PC-3 (cell line): ENCODE data around the gene CYP19A1. TPM values are rescaled to one million over a fixed set of nuclear protein-coding genes. Genes with fewer than 3 reads are reported as not detected.
A peak's percentile ranks its signal among the peaks of the same experiment; 100 is the strongest.

Source experiments
- ATAC-seq: fragments of 200-7000 bp; cut with Tn5 transposase; 2 replicates; pipeline ENCODE4 v1.9.1; 2020; ENCODE audit warnings: mild to moderate bottlenecking, moderate library complexity
- BruUV-seq: library from RNA; stranded (reverse); fragments of 400-500 nt; replicated peaks from 2 replicates; lab custom pipeline; 2021; lab: Mats Ljungman, UMichigan
- CTCF ChIA-PET: fragments of 300-600 bp; sonication (Branson Sonifier 250); formaldehyde crosslinking; loops from one replicate; lab custom pipeline; 2022; ENCODE audit warnings: antibody characterized with exemption; lab: Charles Lee
- POLR2A ChIA-PET: fragments of 300-600 bp; sonication (Branson Sonifier 250); formaldehyde crosslinking; loops from one replicate; lab custom pipeline; 2022; ENCODE audit warnings: antibody characterized with exemption; ENCODE audit not compliant: unreplicated experiment; lab: Charles Lee
- DNase-seq: peaks from one replicate; pipeline ENCODE4 v3.0.0-alpha.2; 2015
- H2AFZ ChIP-seq: fragments of 300-600 bp; sonication (generic); 2 replicates; pipeline ENCODE4 v1.6.0; 2016; ENCODE audit warnings: antibody characterized with exemption, low read length
- H3F3A ChIP-seq: fragments of 300-600 bp; sonication (generic); one replicate; pipeline ENCODE4 v1.6.0; 2017; ENCODE audit warnings: antibody characterized with exemption, low read length, control low read depth, mild to moderate bottlenecking; ENCODE audit not compliant: unreplicated experiment
- H3K27ac ChIP-seq: fragments of 300-600 bp; sonication (generic); 2 replicates; pipeline ENCODE4 v1.5.1; 2016; ENCODE audit warnings: mild to moderate bottlenecking, low read length
- H3K27me3 ChIP-seq: fragments of 300-600 bp; sonication (generic); 2 replicates; pipeline ENCODE4 v1.6.1; 2016; ENCODE audit warnings: low read length, mixed read lengths
- H3K36me3 ChIP-seq: fragments of 300-600 bp; sonication (generic); 2 replicates; pipeline ENCODE4 v1.6.1; 2016; ENCODE audit warnings: low read depth, mixed run types, low read length, mixed read lengths
- H3K4me1 ChIP-seq: fragments of 300-600 bp; sonication (generic); 2 replicates; pipeline ENCODE4 v1.5.1; 2016; ENCODE audit warnings: low read length; ENCODE audit not compliant: insufficient read depth
- H3K4me2 ChIP-seq: fragments of 300-600 bp; sonication (generic); 2 replicates; pipeline ENCODE4 v1.6.0; 2016; ENCODE audit warnings: low read length
- H3K4me3 ChIP-seq: fragments of 300-600 bp; sonication (generic); 2 replicates; pipeline ENCODE4 v1.5.1; 2016; ENCODE audit warnings: mild to moderate bottlenecking, low read length, mixed read lengths
- H3K79me2 ChIP-seq: fragments of 300-600 bp; sonication (generic); 2 replicates; pipeline ENCODE4 v1.6.1; 2017; ENCODE audit warnings: low read length, mixed read lengths
- H3K9ac ChIP-seq: fragments of 300-600 bp; sonication (generic); 2 replicates; pipeline ENCODE4 v1.6.0; 2016; ENCODE audit warnings: mild to moderate bottlenecking, low read length
- H3K9me2 ChIP-seq: fragments of 300-600 bp; sonication (generic); replicated peaks from 2 replicates; pipeline ENCODE4 v1.6.1; 2016; ENCODE audit warnings: mixed run types, low read length, mixed read lengths
- H3K9me3 ChIP-seq: fragments of 300-600 bp; sonication (generic); 2 replicates; pipeline ENCODE4 v1.6.1; 2016; ENCODE audit warnings: low read length, mixed read lengths
- H4K20me1 ChIP-seq: fragments of 300-600 bp; sonication (generic); 2 replicates; pipeline ENCODE4 v1.6.1; 2016; ENCODE audit warnings: low read length, mixed read lengths
- EZH2 ChIP-seq: fragments of 300-600 bp; sonication (generic); IDR thresholded peaks from one replicate; pipeline ENCODE4 v1.6.1; 2017; ENCODE audit warnings: antibody characterized with exemption, mild to moderate bottlenecking, low read length; ENCODE audit not compliant: unreplicated experiment
- EZH2phosphoT487 ChIP-seq: fragments of 300-600 bp; sonication (generic); IDR thresholded peaks from 2 replicates; pipeline ENCODE4 v1.6.1; 2018; ENCODE audit warnings: mild to moderate bottlenecking, antibody characterized with exemption, low read length, borderline replicate concordance
- intact Hi-C: fragments of 100-400 bp; cut with micrococcal nuclease; formaldehyde crosslinking; loops from 2 replicates; pipeline ENCODE4 v1.9.0; 2023
- total RNA-seq: library from RNA; depleted of rRNA; stranded (reverse); fragments of >200 nt; gene quantifications from 2 replicates; pipeline ENCODE4 v1.2.3, GENCODE V29; 2014
- TF ChIP-seq, protein P1 (sequence below): fragments of 300-600 bp; sonication (generic); conservative IDR thresholded peaks from 2 replicates; pipeline ENCODE4 v1.5.1; 2017; ENCODE audit warnings: antibody characterized with exemption, low read depth, mild to moderate bottlenecking, low read length

The CYP19A1 gene
- total RNA-seq, 1 experiment from 2014 or later, result not detected

GRCh38 chr15:51350723-51351122 lies 12.3 kb upstream of the CYP19A1 start:
- no peaks in the 10 kb centered on the region for H3K27me3 ChIP-seq
- no peaks in the 10 kb centered on the region for H3F3A ChIP-seq
- H3K27ac ChIP-seq, result no peak overlapping the region
- no peaks in the 10 kb centered on the region for H3K9me2 ChIP-seq
- intact Hi-C loops, result no loop called here
- no peak for DNase-seq
- no peak overlapping the region for H2AFZ ChIP-seq
- no peak for TF ChIP-seq EZH2
- TF ChIP-seq EZH2phosphoT487, result no peak
- TF ChIP-seq, protein P1, sequence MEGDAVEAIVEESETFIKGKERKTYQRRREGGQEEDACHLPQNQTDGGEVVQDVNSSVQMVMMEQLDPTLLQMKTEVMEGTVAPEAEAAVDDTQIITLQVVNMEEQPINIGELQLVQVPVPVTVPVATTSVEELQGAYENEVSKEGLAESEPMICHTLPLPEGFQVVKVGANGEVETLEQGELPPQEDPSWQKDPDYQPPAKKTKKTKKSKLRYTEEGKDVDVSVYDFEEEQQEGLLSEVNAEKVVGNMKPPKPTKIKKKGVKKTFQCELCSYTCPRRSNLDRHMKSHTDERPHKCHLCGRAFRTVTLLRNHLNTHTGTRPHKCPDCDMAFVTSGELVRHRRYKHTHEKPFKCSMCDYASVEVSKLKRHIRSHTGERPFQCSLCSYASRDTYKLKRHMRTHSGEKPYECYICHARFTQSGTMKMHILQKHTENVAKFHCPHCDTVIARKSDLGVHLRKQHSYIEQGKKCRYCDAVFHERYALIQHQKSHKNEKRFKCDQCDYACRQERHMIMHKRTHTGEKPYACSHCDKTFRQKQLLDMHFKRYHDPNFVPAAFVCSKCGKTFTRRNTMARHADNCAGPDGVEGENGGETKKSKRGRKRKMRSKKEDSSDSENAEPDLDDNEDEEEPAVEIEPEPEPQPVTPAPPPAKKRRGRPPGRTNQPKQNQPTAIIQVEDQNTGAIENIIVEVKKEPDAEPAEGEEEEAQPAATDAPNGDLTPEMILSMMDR, result no peak
- ATAC-seq, result no peak
- H3K4me3 ChIP-seq, result no peak overlapping the region
- no peaks in the 10 kb centered on the region for H3K79me2 ChIP-seq
- POLR2A ChIA-PET, result no interaction called here
- BruUV-seq, result no TSS peak
- no peaks in the 10 kb centered on the region for H3K36me3 ChIP-seq
- H3K9me3 ChIP-seq, result no peaks in the 10 kb centered on the region
- no peaks in the 10 kb centered on the region; the same call in none of the 2 replicates for H3K4me1 ChIP-seq
- H4K20me1 ChIP-seq, result no peaks in the 10 kb centered on the region
- CTCF ChIA-PET, result no interaction called here
- H3K9ac ChIP-seq, result no peak overlapping the region
- H3K4me2 ChIP-seq, result no peak overlapping the region

DNA sequence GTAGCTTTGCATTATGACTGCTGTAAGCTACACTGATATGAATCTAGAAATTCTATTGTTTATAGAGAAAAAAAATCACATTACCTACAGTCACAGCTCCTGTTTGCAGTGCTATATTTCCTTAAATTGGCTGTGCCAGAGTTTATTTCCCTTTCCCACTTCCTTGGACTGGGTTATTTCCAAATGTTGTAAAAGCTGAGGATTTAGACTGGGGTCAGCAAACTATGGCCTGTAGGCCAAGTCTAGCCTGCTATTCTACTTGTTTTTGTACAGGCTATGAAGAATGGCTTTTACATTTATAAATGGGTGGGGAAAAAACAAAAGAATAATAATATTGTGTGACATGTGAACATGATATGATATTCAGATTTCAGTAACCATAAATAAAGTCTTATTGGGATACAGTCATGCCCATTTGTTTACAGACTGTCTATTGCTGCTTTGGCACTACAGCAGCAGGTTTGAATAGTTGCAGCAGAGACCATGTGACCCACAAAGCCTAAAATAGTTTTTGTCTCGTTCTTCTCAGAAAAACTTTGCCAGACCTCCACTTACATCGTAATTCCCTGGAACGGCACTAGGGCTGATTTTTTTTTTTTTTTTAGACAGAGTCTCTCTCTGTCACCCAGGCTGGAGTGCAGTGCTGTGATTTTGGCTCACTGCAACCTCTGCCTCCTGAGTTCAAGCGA lies 10.9 kb upstream of the CYP19A1 start:
- ChIA-PET CTCF (interaction anchor here (0.6 to 1.2 kb wide), 2 partner anchors 49 to 62 kb away, joined by 5 to 8 read pairs; no protein-coding TSS in a partner anchor), POLR2A (no interaction called here)
- no peaks in the 10 kb centered on the region; the same call in none of the 2 replicates for H3K4me1 ChIP-seq
- H4K20me1 ChIP-seq, result no peaks in the 10 kb centered on the region
- H3K27ac ChIP-seq, result no peak overlapping the region
- no peak overlapping the region for H3K4me3 ChIP-seq
- TF ChIP-seq EZH2 (no peak), EZH2phosphoT487 (no peak)
- TF ChIP-seq, protein P1, result no peak
- H3K9me3 ChIP-seq, result no peaks in the 10 kb centered on the region
- DNase-seq (no peak), ATAC-seq (peak; percentile 49)
- no peak overlapping the region for H3K9ac ChIP-seq
- H3K79me2 ChIP-seq, result no peaks in the 10 kb centered on the region
- H3F3A ChIP-seq, result no peaks in the 10 kb centered on the region
- H3K9me2 ChIP-seq, result no peaks in the 10 kb centered on the region
- H3K36me3 ChIP-seq, result no peaks in the 10 kb centered on the region
- H3K4me2 ChIP-seq, result peak overlapping the region; percentile 1; the same call in 1 of the 2 replicates
- no peaks in the 10 kb centered on the region for H3K27me3 ChIP-seq
- peak overlapping the region; percentile 27; the same call in 1 of the 2 replicates for H2AFZ ChIP-seq
- BruUV-seq, result no TSS peak
- intact Hi-C loops, result no loop called here

DNA sequence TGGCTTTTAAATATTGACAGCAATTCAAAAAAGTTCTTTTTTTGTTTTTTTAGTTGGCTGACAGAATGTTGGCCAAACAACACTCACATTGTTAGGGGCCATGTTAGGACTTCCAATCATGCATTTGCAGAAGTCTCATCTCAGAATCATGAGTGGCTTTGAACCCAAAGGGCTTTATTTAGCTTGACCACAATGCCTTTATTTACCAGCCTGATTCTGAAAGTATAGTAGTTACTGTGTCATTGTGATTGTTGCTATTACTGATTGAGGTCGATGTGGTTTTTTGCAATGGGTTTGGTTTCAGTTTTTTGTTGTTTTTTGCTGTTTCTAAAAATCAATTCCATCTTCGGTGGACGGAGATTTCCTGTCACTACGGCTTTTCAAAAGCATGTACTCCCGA lies 10.3 kb upstream of the CYP19A1 start:
- DNase-seq (no peak), ATAC-seq (no peak)
- no peaks in the 10 kb centered on the region for H3K9me3 ChIP-seq
- H3K9ac ChIP-seq, result no peak overlapping the region
- H3K4me2 ChIP-seq, result peak overlapping the region; percentile 1; the same call in 1 of the 2 replicates
- no TSS peak for BruUV-seq
- H4K20me1 ChIP-seq, result no peaks in the 10 kb centered on the region
- intact Hi-C loops, result no loop called here
- ChIA-PET CTCF (interaction anchor here (0.6 kb wide), 1 partner anchor 50 kb away, joined by 5 read pairs; no protein-coding TSS in a partner anchor), POLR2A (no interaction called here)
- no peaks in the 10 kb centered on the region for H3K36me3 ChIP-seq
- H3K27me3 ChIP-seq, result no peaks in the 10 kb centered on the region
- TF ChIP-seq, protein P1, result no peak
- no peak for TF ChIP-seq EZH2
- TF ChIP-seq EZH2phosphoT487, result no peak
- H3K27ac ChIP-seq, result no peak overlapping the region
- H3K4me1 ChIP-seq, result no peaks in the 10 kb centered on the region; the same call in none of the 2 replicates
- no peak overlapping the region for H3K4me3 ChIP-seq
- H3F3A ChIP-seq, result no peaks in the 10 kb centered on the region
- no peaks in the 10 kb centered on the region for H3K9me2 ChIP-seq
- H2AFZ ChIP-seq, result peak overlapping the region; percentile 27; the same call in 1 of the 2 replicates
- no peaks in the 10 kb centered on the region for H3K79me2 ChIP-seq
